ENCODE data around the gene GDF10. TPM values are rescaled to one million over a fixed set of nuclear protein-coding genes. Genes with fewer than 3 reads are reported as not detected.

The GDF10 gene
- total RNA-seq, 4 donors from 2014 or later, result 0.29 to 12.6 (median 0.57) TPM

- TF ChIP-seq CTCF (IDR thresholded peaks at IDR 0.05), result peak; percentile 64 to 86 (median 78)
- no peak for TF ChIP-seq POLR2A (IDR thresholded peaks at IDR 0.05)
- Histone ChIP-seq H3K27ac (peak overlapping the region in 1 of 4 donors; percentile 6), H3K9me3 (no peaks in the 10 kb centered on the region), H3K36me3 (no peaks in the 10 kb centered on the region), H3K27me3 (peaks cover 0 to 15% (median 0%) of the 10 kb centered on the region in 4 donors), H3K4me1 (peaks cover 10 to 16% (median 11%) of the 10 kb centered on the region in 3 donors), H3K4me3 (no peak overlapping the region)
- 11 to 31% methylated on average over 4 to 13 of the region's 20 CpGs for WGBS, 2 donors
- DNase-seq, result peak; percentile 16
- intact Hi-C loops (cut with DNase I), result loop anchor here (5.0 kb wide), 1 partner anchor 265 kb away; no protein-coding TSS in a partner anchor
These were observed 12.1 kb downstream of the GDF10 start for GRCh38 chr10:47311932-47312662.

GRCh38 chr10:47312663-47312995 lies 12.6 kb downstream of the GDF10 start:
- intact Hi-C loops (cut with DNase I), result loop anchor here (5.0 kb wide), 1 partner anchor 265 kb away; no protein-coding TSS in a partner anchor
- Histone ChIP-seq H3K27ac (no peak overlapping the region), H3K27me3 (peaks cover 0 to 10% (median 0%) of the 10 kb centered on the region in 4 donors), H3K4me3 (no peak overlapping the region), H3K4me1 (peaks cover 10 to 16% (median 11%) of the 10 kb centered on the region in 3 donors), H3K36me3 (no peaks in the 10 kb centered on the region), H3K9me3 (no peaks in the 10 kb centered on the region)
- no peak for DNase-seq
- TF ChIP-seq POLR2A (IDR thresholded peaks at IDR 0.05) (no peak), CTCF (IDR thresholded peaks at IDR 0.05) (no peak)
- WGBS, 2 donors, result 80 to 96% methylated on average over 1 to 4 of the region's 7 CpGs

GRCh38 chr10:47314416-47314970 lies 14.5 kb downstream of the GDF10 start:
- Histone ChIP-seq H3K27ac (no peak overlapping the region), H3K4me3 (no peak overlapping the region), H3K27me3 (no peaks in the 10 kb centered on the region), H3K36me3 (no peaks in the 10 kb centered on the region), H3K9me3 (no peaks in the 10 kb centered on the region), H3K4me1 (peaks cover 10 to 16% (median 11%) of the 10 kb centered on the region in 3 donors)
- DNase-seq, result no peak
- intact Hi-C loops (cut with DNase I), result loop anchor here (5.0 kb wide), 1 partner anchor 267 kb away; no protein-coding TSS in a partner anchor
- no peak for TF ChIP-seq CTCF (IDR thresholded peaks at IDR 0.05)
- no peak for TF ChIP-seq POLR2A (IDR thresholded peaks at IDR 0.05)
- WGBS, 2 donors, result 88 to 91% methylated on average over 7 of the region's 9 CpGs

GRCh38 chr10:47315421-47315820 lies 15.4 kb downstream of the GDF10 start:
- Histone ChIP-seq H3K4me1 (peaks cover 10 to 16% (median 11%) of the 10 kb centered on the region in 3 donors), H3K9me3 (no peaks in the 10 kb centered on the region), H3K27ac (no peak overlapping the region), H3K27me3 (no peaks in the 10 kb centered on the region), H3K36me3 (no peaks in the 10 kb centered on the region), H3K4me3 (no peak overlapping the region)
- no peak for TF ChIP-seq POLR2A (IDR thresholded peaks at IDR 0.05)
- TF ChIP-seq CTCF (IDR thresholded peaks at IDR 0.05), result no peak
- intact Hi-C loops (cut with DNase I), result no loop called here
- 74 to 78% methylated on average over 2 of the region's 2 CpGs for WGBS, 2 donors
- DNase-seq, result no peak

GRCh38 chr10:47316131-47316530 lies 16.1 kb downstream of the GDF10 start:
- intact Hi-C loops (cut with DNase I), result no loop called here
- H3K36me3 ChIP-seq, result no peaks in the 10 kb centered on the region
- peaks cover 10 to 12% (median 10%) of the 10 kb centered on the region in 3 donors for H3K4me1 ChIP-seq
- H3K9me3 ChIP-seq, result no peaks in the 10 kb centered on the region
- H3K4me3 ChIP-seq, result no peak overlapping the region
- no peak overlapping the region for H3K27ac ChIP-seq
- DNase-seq, result no peak
- WGBS, 2 donors, result 83 to 84% methylated on average over 5 of the region's 5 CpGs
- TF ChIP-seq POLR2A (IDR thresholded peaks at IDR 0.05) (no peak), CTCF (IDR thresholded peaks at IDR 0.05) (no peak)
- peaks cover 0 to 3% (median 0%) of the 10 kb centered on the region in 4 donors for H3K27me3 ChIP-seq

Data from esophagus squamous epithelium (tissue), 5 donors.